Fibroblast of villous mesenchyme (primary cell): ENCODE results near the gene ZFP92. TPM values are rescaled to one million over a fixed set of nuclear protein-coding genes. Genes with fewer than 3 reads are reported as not detected.
"Not testable (repeated sequence)": the region's sequence is repeated elsewhere in the genome, so short reads cannot be mapped to it uniquely, and the experiment has no call there.

Source experiments
- DNase-seq: peaks from one replicate; pipeline ENCODE4 v3.0.0-alpha.2; 2010; ENCODE audit warnings: low read depth
- H3K4me3 ChIP-seq: 2 replicates; pipeline ENCODE4 v1.5.1; 2011; ENCODE audit warnings: low read depth, mild to moderate bottlenecking, low read length
- total RNA-seq: library from RNA; depleted of rRNA; stranded (reverse); fragments of >200 nt; gene quantifications from 2 replicates; pipeline ENCODE4 v1.2.3, GENCODE V29; 2012
- TF ChIP-seq, protein P1 (sequence below): IDR thresholded peaks from 2 replicates; pipeline ENCODE4 v1.5.1; 2012; ENCODE audit warnings: low read depth, mild to moderate bottlenecking, low read length; ENCODE audit not compliant: insufficient read depth

ZFP92 gene
- total RNA-seq, 1 donor: 0.43 TPM

DNA sequence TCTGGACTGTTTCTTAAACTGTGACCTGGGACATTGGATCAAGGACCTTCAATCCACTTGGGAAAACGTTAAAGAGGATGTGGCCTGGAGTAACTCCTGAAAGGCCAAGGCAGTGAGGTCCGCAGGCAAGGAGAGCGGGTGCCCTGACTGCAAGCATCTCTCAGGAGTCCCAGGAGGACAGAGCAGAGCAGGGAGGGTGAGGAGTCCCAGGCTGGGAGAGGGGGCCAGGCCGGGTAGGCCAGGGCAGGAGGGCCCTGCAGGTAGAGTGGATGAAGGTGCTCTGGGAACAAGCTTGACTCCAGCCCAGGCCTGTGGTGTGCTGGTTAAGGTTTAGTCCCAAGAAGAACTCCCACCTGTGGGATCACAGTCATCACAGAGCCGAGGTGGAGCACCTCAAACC is 23.9 kb upstream of the ZFP92 start:
- H3K4me3 ChIP-seq: no peak overlapping the region
- no peak for DNase-seq
- TF ChIP-seq, protein P1, sequence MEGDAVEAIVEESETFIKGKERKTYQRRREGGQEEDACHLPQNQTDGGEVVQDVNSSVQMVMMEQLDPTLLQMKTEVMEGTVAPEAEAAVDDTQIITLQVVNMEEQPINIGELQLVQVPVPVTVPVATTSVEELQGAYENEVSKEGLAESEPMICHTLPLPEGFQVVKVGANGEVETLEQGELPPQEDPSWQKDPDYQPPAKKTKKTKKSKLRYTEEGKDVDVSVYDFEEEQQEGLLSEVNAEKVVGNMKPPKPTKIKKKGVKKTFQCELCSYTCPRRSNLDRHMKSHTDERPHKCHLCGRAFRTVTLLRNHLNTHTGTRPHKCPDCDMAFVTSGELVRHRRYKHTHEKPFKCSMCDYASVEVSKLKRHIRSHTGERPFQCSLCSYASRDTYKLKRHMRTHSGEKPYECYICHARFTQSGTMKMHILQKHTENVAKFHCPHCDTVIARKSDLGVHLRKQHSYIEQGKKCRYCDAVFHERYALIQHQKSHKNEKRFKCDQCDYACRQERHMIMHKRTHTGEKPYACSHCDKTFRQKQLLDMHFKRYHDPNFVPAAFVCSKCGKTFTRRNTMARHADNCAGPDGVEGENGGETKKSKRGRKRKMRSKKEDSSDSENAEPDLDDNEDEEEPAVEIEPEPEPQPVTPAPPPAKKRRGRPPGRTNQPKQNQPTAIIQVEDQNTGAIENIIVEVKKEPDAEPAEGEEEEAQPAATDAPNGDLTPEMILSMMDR: no peak

DNA sequence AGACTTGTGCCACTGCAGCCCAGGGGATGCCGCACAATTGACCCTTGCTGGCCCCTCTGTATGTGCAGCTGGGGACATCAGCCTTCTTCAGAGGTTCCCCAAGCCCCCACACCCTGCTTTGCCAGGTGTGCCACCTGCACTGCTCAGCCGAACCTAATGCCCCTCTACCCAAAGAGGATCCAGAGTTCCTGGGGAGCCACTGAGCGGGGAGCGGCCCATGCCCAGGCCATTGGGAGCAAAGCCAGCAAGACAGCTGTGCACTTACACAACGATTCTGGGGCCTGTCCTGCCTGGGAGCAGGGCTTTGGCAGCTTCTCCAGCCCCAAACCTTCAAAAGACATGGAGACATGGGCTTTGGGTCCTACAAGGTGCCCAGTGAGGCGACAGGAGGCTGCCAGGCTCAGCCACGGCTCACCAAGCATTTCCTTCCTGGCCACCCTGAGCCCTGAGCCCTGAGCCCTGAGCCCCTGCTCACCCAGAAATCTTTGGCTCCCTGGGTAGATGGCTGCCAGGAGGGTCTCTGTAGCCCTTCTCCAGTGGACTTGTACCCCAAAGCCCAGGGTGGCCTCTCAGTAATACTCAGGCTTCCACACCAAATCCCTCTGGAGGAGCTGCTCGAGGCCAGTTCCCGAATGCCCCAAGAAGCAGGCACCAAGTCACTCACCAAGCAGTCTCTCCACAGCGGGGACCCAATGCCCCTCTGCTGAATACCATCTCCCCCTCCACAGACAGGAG is 23.1 kb upstream of the ZFP92 start:
- no peak for DNase-seq
- TF ChIP-seq, protein P1: no peak
- no peak overlapping the region for H3K4me3 ChIP-seq

DNA sequence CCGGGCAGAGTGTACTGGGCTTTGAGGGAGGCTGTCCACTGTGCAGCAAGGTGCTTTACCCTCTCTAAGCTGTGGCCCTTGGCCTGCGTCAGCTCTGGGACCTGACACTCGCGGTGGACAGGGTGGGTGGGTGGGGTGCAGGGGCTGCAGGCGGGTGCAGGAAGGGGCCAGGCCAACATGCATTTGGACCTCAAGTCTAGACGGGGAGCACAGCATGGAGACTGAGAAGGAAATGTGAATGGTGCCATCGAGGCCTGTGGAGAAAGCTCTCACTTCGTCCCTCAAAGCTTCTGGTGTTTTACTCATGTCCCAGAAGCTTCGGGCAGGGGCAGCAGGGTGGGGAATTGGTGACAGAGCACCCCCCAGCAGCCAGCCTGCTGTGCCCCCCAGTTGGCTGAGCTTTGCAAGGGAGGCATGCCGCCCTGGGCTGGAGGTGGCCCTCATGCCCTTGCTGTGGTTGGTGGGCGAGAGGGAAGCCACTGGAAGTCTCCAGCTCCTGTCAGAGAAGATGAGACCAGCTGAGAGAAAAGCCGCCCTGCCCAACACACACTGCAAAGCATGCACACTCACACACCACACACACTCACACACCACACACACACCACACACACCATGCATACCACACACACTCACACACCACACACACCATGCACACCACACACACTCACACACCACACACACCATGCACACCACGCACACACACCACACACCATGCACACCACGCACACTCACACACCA is 22.4 kb upstream of the ZFP92 start:
- DNase-seq: no peak
- TF ChIP-seq, protein P1: no peak
- no peak overlapping the region for H3K4me3 ChIP-seq

DNA sequence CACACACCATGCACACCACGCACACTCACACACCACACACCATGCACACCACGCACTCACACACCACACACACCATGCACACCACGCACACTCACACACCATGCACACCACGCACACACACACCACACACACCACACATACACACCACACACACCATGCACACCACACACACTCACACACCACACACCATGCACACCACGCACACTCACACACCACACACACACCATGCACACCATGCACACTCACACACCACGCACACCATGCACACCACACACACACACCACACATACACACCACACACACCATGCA is 21.9 kb upstream of the ZFP92 start:
- not testable (repeated sequence) for H3K4me3 ChIP-seq, DNase-seq

DNA sequence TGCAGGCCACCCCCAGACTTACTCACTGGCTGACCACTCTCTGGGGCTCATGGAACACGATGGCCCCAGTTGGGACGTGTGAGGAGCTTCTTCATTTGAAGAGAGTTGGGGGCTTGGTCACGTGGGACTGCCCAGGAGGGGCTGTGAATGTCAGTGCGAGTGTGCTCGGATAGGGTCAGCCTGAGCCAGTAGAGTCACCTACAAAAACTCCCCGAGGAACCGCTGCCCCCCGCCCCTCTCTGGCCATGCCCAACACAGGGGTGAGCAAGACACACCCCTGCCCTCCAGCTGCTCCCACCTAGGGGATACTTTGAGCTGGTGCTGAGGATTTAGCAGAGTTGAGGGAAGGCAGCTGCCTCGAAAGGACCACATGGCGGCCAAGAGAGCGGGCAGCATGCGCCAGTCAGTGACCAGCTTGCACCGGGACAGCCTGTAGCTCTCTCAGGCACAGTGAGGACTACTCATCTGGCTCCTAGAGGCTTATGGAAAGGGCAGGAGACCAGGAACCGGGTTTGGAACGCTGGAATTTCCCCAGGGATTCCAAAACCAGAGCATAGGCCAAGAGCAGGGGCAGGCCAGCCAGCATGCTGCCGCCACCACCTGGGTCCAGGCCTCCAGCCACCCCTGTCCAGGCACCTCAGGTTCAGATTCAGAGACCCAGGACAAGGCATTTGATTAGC is 18.5 kb upstream of the ZFP92 start:
- H3K4me3 ChIP-seq: no peak overlapping the region
- no peak for DNase-seq
- TF ChIP-seq, protein P1: no peak

DNA sequence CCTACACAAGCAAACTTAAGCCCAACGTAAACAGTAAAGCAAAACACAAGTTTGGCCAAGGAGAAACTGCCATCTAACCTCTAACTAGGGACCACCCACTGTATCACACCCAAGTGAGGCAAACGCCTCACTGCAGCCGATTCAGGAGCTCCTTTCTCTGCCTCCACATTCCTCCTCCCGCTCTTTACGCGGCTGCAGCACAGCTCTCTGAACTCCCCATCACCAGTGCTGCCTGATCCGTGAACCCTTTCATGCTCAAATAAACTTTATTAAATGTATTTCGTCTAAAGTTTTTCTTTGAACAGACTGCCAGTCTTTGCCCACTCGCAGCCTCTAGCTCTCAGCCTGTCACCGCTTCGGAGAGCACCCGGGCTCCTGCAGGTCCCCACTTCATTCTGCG is 16.7 kb upstream of the ZFP92 start:
- TF ChIP-seq, protein P1: no peak
- no peak overlapping the region for H3K4me3 ChIP-seq
- DNase-seq: no peak

DNA sequence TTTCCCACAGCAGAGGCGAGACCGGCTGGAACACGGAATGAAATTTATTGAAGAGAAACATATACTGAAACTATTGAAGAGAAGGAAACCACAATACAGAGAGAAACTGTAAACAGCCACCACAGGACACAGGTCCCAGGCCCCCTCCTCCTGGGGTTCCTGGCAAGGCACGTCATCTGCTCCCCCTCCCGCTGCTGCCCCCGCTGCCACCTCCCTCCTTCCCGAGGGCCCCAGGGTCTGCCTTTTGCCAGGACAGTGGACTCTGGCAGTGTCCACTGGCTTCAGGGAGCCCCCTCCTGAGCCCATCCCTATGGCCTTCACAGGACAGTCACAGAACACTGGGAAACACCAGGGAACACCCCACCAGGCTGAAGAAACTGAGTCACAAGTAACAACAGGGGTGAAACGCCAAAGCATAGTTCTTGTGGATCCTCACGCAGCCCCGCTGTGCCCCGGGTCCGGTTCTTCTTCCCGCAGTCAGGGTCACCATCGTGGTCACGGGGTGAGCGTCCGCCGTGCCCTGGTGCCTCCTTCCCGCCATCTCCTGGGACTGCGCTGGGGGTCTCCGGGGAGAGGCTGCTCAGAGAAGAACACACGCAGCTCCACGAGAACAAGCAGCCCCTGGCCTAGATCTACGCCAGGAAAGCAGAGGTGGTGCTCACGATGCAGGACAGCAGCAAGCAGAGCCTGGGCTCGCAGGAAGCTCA is 15.5 kb upstream of the ZFP92 start:
- no peak for DNase-seq
- TF ChIP-seq, protein P1: no peak
- H3K4me3 ChIP-seq: no peak overlapping the region
